Skeletal muscle tissue (tissue), 4 donors: Measurements from ENCODE around the gene MMP17. TPM values are rescaled to one million over a fixed set of nuclear protein-coding genes. Genes with fewer than 3 reads are reported as not detected.

Source experiments
- H3K27ac ChIP-seq: one replicate; pipeline ENCODE4 v1.7.0; 2013; ENCODE audit warnings: mild to moderate bottlenecking, low read depth, low read length, inconsistent platforms
- H3K27me3 ChIP-seq, 3 donors: one replicate each; pipeline ENCODE4 v1.7.0; 2013; ENCODE audit warnings: low read length in 3 of 3; ENCODE audit not compliant: control insufficient read depth in 3 of 3, insufficient read depth in 3 of 3
- H3K36me3 ChIP-seq, 3 donors: one replicate each; pipeline ENCODE4 v1.7.0; 2013; ENCODE audit warnings: low read length in 3 of 3; ENCODE audit not compliant: control insufficient read depth in 3 of 3, insufficient read depth in 3 of 3
- H3K4me1 ChIP-seq, 3 donors: one replicate each; pipeline ENCODE4 v1.7.0; 2013; ENCODE audit warnings: low read length in 3 of 3, mild to moderate bottlenecking in 3 of 3; ENCODE audit not compliant: control insufficient read depth in 3 of 3, insufficient read depth in 3 of 3
- H3K4me3 ChIP-seq, 3 donors: one replicate each; pipeline ENCODE4 v1.7.0; 2013; ENCODE audit warnings: low read length in 3 of 3
- H3K9ac ChIP-seq, 3 donors: one replicate each; pipeline ENCODE4 v1.7.0; 2013; ENCODE audit warnings: low read length in 3 of 3, mild to moderate bottlenecking in 3 of 3, moderate library complexity in 2 of 3, low read depth in 1 of 3
- H3K9me3 ChIP-seq, 3 donors: one replicate each; pipeline ENCODE4 v1.7.0; 2013; ENCODE audit warnings: low read length in 3 of 3; ENCODE audit not compliant: control insufficient read depth in 3 of 3
- total RNA-seq: library from RNA; depleted of rRNA; stranded (reverse); fragments of >200 nt; gene quantifications from one replicate; pipeline ENCODE4 v1.2.3, GENCODE V29; 2014
- donor health status: Osteomylitis.

MMP17 gene
- total RNA-seq: 6.3 TPM

GRCh38 chr12:131827961-131828534 lies at the start of gene MMP17:
Gene MMP17 (plus strand): TSS chr12:131828393. CDS start chr12:131828495, 102 bp downstream.
- Histone ChIP-seq H3K27me3 (peaks cover 39 to 58% (median 46%) of the 10 kb centered on the region in 3 donors), H3K27ac (no peak within 1 kb of the TSS), H3K4me1 (peaks cover 17 to 45% (median 31%) of the 10 kb centered on the region in 3 donors), H3K9me3 (no peaks in the 10 kb centered on the region), H3K36me3 (no peaks in the 10 kb centered on the region), H3K9ac (peak within 1 kb of the TSS in 2 of 3 donors; percentile 10 to 45), H3K4me3 (peak within 1 kb of the TSS; percentile 30 to 67 (median 51))

DNA sequence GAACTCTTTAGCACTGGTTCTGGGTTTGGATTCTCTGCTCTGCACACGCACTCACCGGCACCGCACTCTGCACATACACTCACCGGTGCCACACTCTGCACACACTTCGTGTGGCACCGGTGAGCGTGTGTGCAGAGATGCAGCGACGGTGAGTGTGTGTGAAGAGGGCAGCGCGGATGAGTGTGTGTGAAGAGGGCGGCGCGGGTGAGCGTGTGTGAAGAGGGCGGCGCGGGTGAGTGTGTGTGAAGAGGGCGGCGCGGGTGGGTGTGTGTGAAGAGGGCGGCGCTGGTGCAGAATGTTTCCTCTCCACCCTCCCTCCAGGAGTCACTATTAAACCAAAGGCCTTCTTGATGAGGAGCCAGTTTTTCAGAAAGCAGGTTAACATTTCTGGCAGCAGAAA lies 49.2 kb upstream of the MMP17 start:
- H3K27me3 ChIP-seq: no peaks in the 10 kb centered on the region
- peaks cover 3 to 14% (median 3%) of the 10 kb centered on the region in 3 donors for H3K4me1 ChIP-seq
- H3K36me3 ChIP-seq: peaks cover 26 to 41% (median 36%) of the 10 kb centered on the region in 3 donors
- no peak overlapping the region for H3K9ac ChIP-seq
- H3K4me3 ChIP-seq: no peak overlapping the region
- no peak overlapping the region for H3K27ac ChIP-seq
- no peaks in the 10 kb centered on the region for H3K9me3 ChIP-seq

DNA sequence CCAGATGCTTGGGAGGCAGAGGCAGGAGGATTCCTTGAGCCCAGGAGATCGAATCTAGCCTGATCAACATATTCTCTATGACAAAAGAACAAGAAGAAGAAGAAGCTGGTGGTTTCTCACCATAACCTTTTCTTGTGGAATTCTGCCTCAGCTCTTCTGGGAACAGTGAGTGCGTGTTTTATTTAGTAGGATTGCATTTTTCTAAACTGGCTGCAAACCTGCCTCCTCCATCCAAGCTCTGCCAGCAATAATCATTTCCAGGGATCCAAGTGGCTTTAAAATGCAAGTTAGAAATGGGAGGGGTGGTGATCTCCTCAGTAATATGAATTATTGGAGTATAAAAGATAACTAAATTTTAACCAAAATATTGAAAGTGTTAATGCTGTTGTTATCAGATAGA lies 46.1 kb upstream of the MMP17 start:
- H3K4me1 ChIP-seq: peaks cover 6 to 7% (median 6%) of the 10 kb centered on the region in 3 donors
- H3K27ac ChIP-seq: no peak overlapping the region
- no peaks in the 10 kb centered on the region for H3K27me3 ChIP-seq
- H3K4me3 ChIP-seq: no peak overlapping the region
- peaks cover 35 to 48% (median 38%) of the 10 kb centered on the region in 3 donors for H3K36me3 ChIP-seq
- no peaks in the 10 kb centered on the region for H3K9me3 ChIP-seq
- H3K9ac ChIP-seq: no peak overlapping the region

- peaks cover 38 to 52% (median 41%) of the 10 kb centered on the region in 3 donors for H3K36me3 ChIP-seq
Observed at GRCh38 chr12:131783915-131784541, 44.2 kb upstream of the MMP17 start.

GRCh38 chr12:131784909-131785762 lies 43.1 kb upstream of the MMP17 start:
- Histone ChIP-seq H3K9ac (no peak overlapping the region), H3K27ac (peak overlapping the region; percentile 43), H3K4me1 (peaks cover 6 to 7% (median 6%) of the 10 kb centered on the region in 3 donors), H3K4me3 (no peak overlapping the region), H3K36me3 (peaks cover 38 to 56% (median 45%) of the 10 kb centered on the region in 3 donors), H3K9me3 (no peaks in the 10 kb centered on the region), H3K27me3 (no peaks in the 10 kb centered on the region)

More at GRCh38 chr12:131783915-131784541, 44.2 kb upstream of the MMP17 start:
- Histone ChIP-seq H3K9me3 (no peaks in the 10 kb centered on the region), H3K4me3 (peak overlapping the region in 2 of 3 donors; percentile 1 to 45), H3K4me1 (peaks cover 6 to 7% (median 6%) of the 10 kb centered on the region in 3 donors), H3K27me3 (no peaks in the 10 kb centered on the region), H3K9ac (peak overlapping the region in 1 of 3 donors; percentile 35), H3K27ac (peak overlapping the region; percentile 43)

GRCh38 chr12:131785763-131786330 lies 42.3 kb upstream of the MMP17 start:
- Histone ChIP-seq H3K27ac (no peak overlapping the region), H3K9me3 (no peaks in the 10 kb centered on the region), H3K4me3 (no peak overlapping the region), H3K4me1 (peaks cover 6 to 7% (median 6%) of the 10 kb centered on the region in 3 donors), H3K9ac (no peak overlapping the region), H3K27me3 (no peaks in the 10 kb centered on the region), H3K36me3 (peaks cover 41 to 56% (median 47%) of the 10 kb centered on the region in 3 donors)

DNA sequence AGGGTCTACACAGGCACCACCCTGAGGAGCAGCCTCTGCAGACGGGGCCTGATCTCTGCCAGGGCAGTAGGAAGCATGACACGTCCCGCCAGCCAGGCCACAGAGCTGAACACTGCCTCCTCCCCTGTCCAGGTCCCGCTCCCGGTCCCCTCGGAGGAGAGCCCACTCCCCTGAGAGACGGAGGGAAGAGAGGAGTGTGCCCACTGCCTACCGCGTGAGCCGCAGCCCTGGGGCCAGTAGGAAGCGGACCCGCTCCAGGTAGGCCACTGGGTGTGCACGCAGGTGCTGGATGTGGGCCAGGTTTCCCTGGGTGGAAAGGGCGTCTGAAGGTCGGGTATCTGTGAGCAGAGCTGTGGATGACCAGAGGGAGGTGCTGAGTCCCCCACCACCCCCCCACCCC lies 41.9 kb upstream of the MMP17 start:
- Histone ChIP-seq H3K36me3 (peaks cover 41 to 56% (median 49%) of the 10 kb centered on the region in 3 donors), H3K9me3 (no peaks in the 10 kb centered on the region), H3K4me3 (no peak overlapping the region), H3K4me1 (peaks cover 6 to 7% (median 6%) of the 10 kb centered on the region in 3 donors), H3K27ac (no peak overlapping the region), H3K27me3 (no peaks in the 10 kb centered on the region), H3K9ac (no peak overlapping the region)

DNA sequence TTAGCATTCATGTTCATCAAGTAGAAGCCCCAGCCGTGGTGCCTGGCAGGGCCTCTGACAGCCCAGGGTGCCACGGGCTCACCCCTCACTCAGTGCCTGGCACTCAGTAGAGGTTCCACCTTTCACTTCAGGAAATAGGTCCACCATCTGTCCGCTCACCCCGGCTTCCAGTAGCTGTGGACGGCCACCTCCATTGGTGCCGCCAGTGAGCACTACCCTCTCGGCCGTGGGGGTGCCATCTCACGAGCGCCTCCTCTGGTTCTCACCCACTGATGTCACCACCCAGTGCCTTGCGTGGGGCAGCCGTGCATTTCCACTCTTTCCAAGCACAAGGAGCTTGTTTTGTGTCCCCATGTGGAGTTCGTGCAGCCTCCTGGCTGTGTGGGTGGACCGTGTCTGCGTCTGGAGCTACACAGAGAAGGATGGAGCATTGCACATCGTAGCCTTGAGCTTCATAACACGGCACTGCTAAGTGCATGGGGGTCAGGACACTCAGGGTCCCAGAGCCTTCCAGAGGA lies 41.0 kb upstream of the MMP17 start:
- Histone ChIP-seq H3K27me3 (no peaks in the 10 kb centered on the region), H3K36me3 (peaks cover 42 to 57% (median 53%) of the 10 kb centered on the region in 3 donors), H3K4me3 (no peak overlapping the region), H3K9me3 (no peaks in the 10 kb centered on the region), H3K27ac (no peak overlapping the region), H3K4me1 (peaks cover 6 to 7% (median 6%) of the 10 kb centered on the region in 3 donors), H3K9ac (no peak overlapping the region)

DNA sequence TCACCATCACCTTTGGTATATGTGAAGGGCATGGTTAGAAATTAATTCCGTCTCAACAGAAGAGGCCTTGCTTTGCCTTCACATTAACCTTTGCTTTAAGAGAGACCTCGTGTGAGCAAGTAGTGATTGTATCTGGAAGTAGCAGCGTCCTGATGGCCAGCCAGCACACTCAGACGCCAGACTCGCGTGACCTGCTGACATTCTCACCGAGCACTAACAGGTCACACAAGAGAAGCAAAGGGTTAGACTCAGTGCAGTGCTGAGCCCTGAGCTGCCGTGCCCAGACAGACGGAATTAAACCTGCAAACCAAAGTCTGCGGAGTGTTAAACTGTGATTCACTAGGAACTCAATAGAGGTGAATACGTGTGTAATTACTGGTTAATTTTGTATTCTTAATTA lies 40.1 kb upstream of the MMP17 start:
- Histone ChIP-seq H3K4me1 (peaks cover 6 to 7% (median 6%) of the 10 kb centered on the region in 3 donors), H3K27ac (no peak overlapping the region), H3K36me3 (peaks cover 41 to 63% (median 52%) of the 10 kb centered on the region in 3 donors), H3K9me3 (no peaks in the 10 kb centered on the region), H3K9ac (no peak overlapping the region), H3K27me3 (no peaks in the 10 kb centered on the region), H3K4me3 (no peak overlapping the region)
